Progenitor cell of endocrine pancreas (in vitro differentiated cells): ENCODE measurements around the gene CLSTN2. TPM values are rescaled to one million over a fixed set of nuclear protein-coding genes. Genes with fewer than 3 reads are reported as not detected.

ENCODE experiments used
- DNase-seq: peaks from one replicate; pipeline ENCODE4 v3.0.0; 2021; ENCODE audit warnings: low spot score; ENCODE audit not compliant: unreplicated experiment
- H3K27ac Mint-ChIP-seq: 2 replicates; pipeline ENCODE4 v1.8.0; 2021; ENCODE audit warnings: mild to moderate bottlenecking, moderate library complexity, mixed read lengths
- H3K27me3 Mint-ChIP-seq: 2 replicates; pipeline ENCODE4 v1.8.0; 2021; ENCODE audit warnings: mixed read lengths
- H3K36me3 Mint-ChIP-seq: 2 replicates; pipeline ENCODE4 v1.8.0; 2022; ENCODE audit warnings: mixed read lengths; ENCODE audit not compliant: insufficient read depth
- H3K4me1 Mint-ChIP-seq: 2 replicates; pipeline ENCODE4 v1.8.0; 2021; ENCODE audit warnings: low read depth, mixed read lengths
- H3K4me3 Mint-ChIP-seq: 2 replicates; pipeline ENCODE4 v1.8.0; 2021; ENCODE audit warnings: low read depth, mild to moderate bottlenecking, moderate library complexity, mixed read lengths
- H3K9me3 Mint-ChIP-seq: 2 replicates; pipeline ENCODE4 v1.8.0; 2021; ENCODE audit warnings: low read depth, mixed read lengths
- CTCF ChIP-seq: fragments of 200-600 bp; sonication (generic); IDR thresholded peaks from one replicate; pipeline ENCODE4 v1.5.0; 2021; ENCODE audit warnings: antibody characterized with exemption, mild to moderate bottlenecking; ENCODE audit not compliant: unreplicated experiment
- total RNA-seq: library from RNA; stranded (reverse); gene quantifications from 2 replicates; pipeline ENCODE4 v1.2.1, GENCODE V29; 2021

Gene CLSTN2
- total RNA-seq, 1 donor from 2014 or later, result 2.8 TPM

DNA sequence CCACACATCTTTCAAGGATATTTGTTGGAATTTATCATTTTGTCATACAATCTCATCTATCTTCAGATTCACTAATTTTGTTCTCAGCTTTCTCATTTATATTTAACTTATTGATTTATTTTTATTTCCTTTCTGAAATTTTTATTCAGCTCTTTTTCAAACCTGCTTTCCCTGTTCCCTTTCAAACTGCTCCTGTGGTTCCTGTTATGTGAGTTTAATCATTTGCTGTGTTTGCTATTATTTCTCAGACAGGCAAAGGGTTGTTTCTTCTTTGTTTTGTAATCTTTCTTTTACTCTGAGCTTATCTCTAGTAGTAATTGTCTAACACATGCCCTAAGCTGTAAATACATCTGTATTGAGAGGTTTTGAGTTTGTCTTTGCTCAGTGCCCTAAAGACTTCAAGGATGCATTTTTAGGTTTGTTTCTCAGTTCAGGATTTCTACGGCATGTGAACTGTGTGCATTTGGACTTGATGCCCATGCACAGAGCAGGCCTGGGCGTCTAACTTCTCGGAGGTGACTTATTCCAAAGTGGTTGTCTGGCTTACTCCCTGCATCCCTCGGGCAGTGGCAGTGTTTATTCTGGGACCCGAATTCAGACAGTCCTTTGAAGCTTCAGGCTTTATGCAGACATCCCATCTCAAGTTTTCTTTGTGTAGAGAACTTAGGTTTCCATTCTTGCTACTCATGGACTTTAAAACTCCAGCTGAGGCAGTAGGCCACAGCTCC is 587.8 kb downstream of the CLSTN2 start:
- Mint-ChIP-seq H3K27me3 (no peaks in the 10 kb centered on the region), H3K9me3 (peaks cover 27% of the 10 kb centered on the region), H3K4me1 (peaks cover 15% of the 10 kb centered on the region), H3K36me3 (peaks cover 2% of the 10 kb centered on the region), H3K27ac (no peak overlapping the region), H3K4me3 (no peak overlapping the region)
- no peak for DNase-seq
- no peak for TF ChIP-seq CTCF

- no peak for TF ChIP-seq CTCF
- Mint-ChIP-seq H3K9me3 (peaks cover 22% of the 10 kb centered on the region), H3K27me3 (no peaks in the 10 kb centered on the region), H3K4me3 (no peak overlapping the region), H3K27ac (no peak overlapping the region), H3K36me3 (peaks cover 2% of the 10 kb centered on the region), H3K4me1 (peaks cover 15% of the 10 kb centered on the region)
- no peak for DNase-seq
Measured at GRCh38 chr3:140523600-140523999, 588.6 kb downstream of the CLSTN2 start.

GRCh38 chr3:140527156-140527555 is 592.2 kb downstream of the CLSTN2 start:
- no peak for DNase-seq
- peaks cover 13% of the 10 kb centered on the region for H3K9me3 Mint-ChIP-seq
- no peak for TF ChIP-seq CTCF
- no peak overlapping the region for H3K27ac Mint-ChIP-seq
- H3K4me1 Mint-ChIP-seq, result peaks cover 12% of the 10 kb centered on the region
- no peaks in the 10 kb centered on the region for H3K36me3 Mint-ChIP-seq
- no peaks in the 10 kb centered on the region for H3K27me3 Mint-ChIP-seq
- H3K4me3 Mint-ChIP-seq, result no peak overlapping the region

DNA sequence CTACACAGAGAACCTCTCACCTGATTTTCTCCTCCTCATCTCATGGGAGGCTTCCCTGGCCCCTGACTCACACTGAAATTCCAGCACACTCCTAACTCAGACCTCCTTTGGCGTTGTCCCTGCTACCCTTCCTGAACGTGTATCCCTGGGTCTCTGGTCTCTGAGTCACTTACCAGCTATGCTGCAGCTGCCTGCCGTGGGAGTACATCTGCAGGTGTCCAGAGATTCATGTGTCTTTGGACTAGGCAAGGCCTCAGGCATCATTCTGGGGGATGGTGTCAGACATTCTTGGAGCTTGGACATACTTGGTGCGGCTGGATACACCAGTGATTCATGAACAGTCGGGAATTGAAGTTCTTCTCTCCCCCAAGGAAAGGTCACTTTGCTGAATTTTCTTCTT is 594.1 kb downstream of the CLSTN2 start:
- no peaks in the 10 kb centered on the region for H3K36me3 Mint-ChIP-seq
- H3K27me3 Mint-ChIP-seq, result no peaks in the 10 kb centered on the region
- no peak overlapping the region for H3K27ac Mint-ChIP-seq
- DNase-seq, result no peak
- H3K4me3 Mint-ChIP-seq, result no peak overlapping the region
- no peaks in the 10 kb centered on the region for H3K4me1 Mint-ChIP-seq
- peaks cover 13% of the 10 kb centered on the region for H3K9me3 Mint-ChIP-seq
- TF ChIP-seq CTCF, result no peak

GRCh38 chr3:140529558-140529957 is 594.6 kb downstream of the CLSTN2 start:
- Mint-ChIP-seq H3K27ac (no peak overlapping the region), H3K4me1 (no peaks in the 10 kb centered on the region), H3K9me3 (peaks cover 13% of the 10 kb centered on the region), H3K27me3 (no peaks in the 10 kb centered on the region), H3K4me3 (no peak overlapping the region), H3K36me3 (no peaks in the 10 kb centered on the region)
- no peak for TF ChIP-seq CTCF
- DNase-seq, result no peak
